Neural progenitor cell (in vitro differentiated cells): ENCODE results near the gene PROM2. TPM values are rescaled to one million over a fixed set of nuclear protein-coding genes. Genes with fewer than 3 reads are reported as not detected.

Experiments used
- DNase-seq: peaks from one replicate; pipeline ENCODE4 v3.0.0-alpha.2; 2016; ENCODE audit warnings: low spot score
- H2AFZ ChIP-seq: fragments of 200-600 bp; sonication (generic); replicated peaks from 2 replicates; pipeline ENCODE4 v1.6.1; 2016; ENCODE audit warnings: antibody characterized with exemption
- H3F3A ChIP-seq: fragments of 200-600 bp; sonication (generic); 2 replicates; pipeline ENCODE4 v1.6.1; 2016; ENCODE audit warnings: antibody characterized with exemption, low read depth
- H3K27ac ChIP-seq: fragments of 200-600 bp; sonication (generic); 2 replicates; pipeline ENCODE4 v1.5.1; 2016; ENCODE audit warnings: mild to moderate bottlenecking
- H3K27me3 ChIP-seq: fragments of 200-600 bp; sonication (generic); 2 replicates; pipeline ENCODE4 v1.6.1; 2016; ENCODE audit warnings: mild to moderate bottlenecking, moderate library complexity
- H3K36me3 ChIP-seq: fragments of 200-600 bp; sonication (generic); 2 replicates; pipeline ENCODE4 v1.5.1; 2016
- H3K4me1 ChIP-seq: fragments of 200-600 bp; sonication (generic); 2 replicates; pipeline ENCODE4 v1.6.1; 2016; ENCODE audit warnings: mixed run types
- H3K4me2 ChIP-seq: fragments of 200-600 bp; sonication (generic); 2 replicates; pipeline ENCODE4 v1.6.1; 2016
- H3K4me3 ChIP-seq: fragments of 200-600 bp; sonication (generic); 2 replicates; pipeline ENCODE4 v1.5.1; 2016
- H3K79me2 ChIP-seq: fragments of 200-600 bp; sonication (generic); 2 replicates; pipeline ENCODE4 v1.6.1; 2016; ENCODE audit warnings: low read depth
- H3K9ac ChIP-seq: fragments of 200-600 bp; sonication (generic); 2 replicates; pipeline ENCODE4 v1.6.1; 2016
- H3K9me3 ChIP-seq: fragments of 200-600 bp; sonication (generic); 2 replicates; pipeline ENCODE4 v1.5.1; 2016; ENCODE audit warnings: low read depth
- H4K20me1 ChIP-seq: fragments of 200-600 bp; sonication (generic); 2 replicates; pipeline ENCODE4 v1.6.1; 2016; ENCODE audit warnings: low read depth
- H3K27ac Mint-ChIP-seq: 3 replicates; pipeline ENCODE4 v1.8.0; 2021; ENCODE audit warnings: mixed read lengths
- H3K27me3 Mint-ChIP-seq: 2 replicates; pipeline ENCODE4 v1.8.0; 2022; ENCODE audit warnings: low read depth, mild to moderate bottlenecking, inconsistent platforms, moderate library complexity, mixed read lengths; ENCODE audit not compliant: insufficient read depth
- H3K36me3 Mint-ChIP-seq: 3 replicates; pipeline ENCODE4 v1.8.0; 2021; ENCODE audit warnings: mixed read lengths
- H3K4me1 Mint-ChIP-seq: 3 replicates; pipeline ENCODE4 v1.8.0; 2021; ENCODE audit warnings: mixed read lengths
- H3K4me3 Mint-ChIP-seq: 3 replicates; pipeline ENCODE4 v1.8.0; 2021; ENCODE audit warnings: mild to moderate bottlenecking, moderate library complexity, mixed read lengths
- H3K9me3 Mint-ChIP-seq: 3 replicates; pipeline ENCODE4 v1.8.0; 2020; ENCODE audit warnings: mixed read lengths
- CTCF ChIP-seq: fragments of 200-600 bp; sonication (generic); IDR thresholded peaks from 2 replicates; pipeline ENCODE4 v1.5.1; 2017; ENCODE audit warnings: antibody characterized with exemption, mild to moderate bottlenecking
- EZH2 ChIP-seq: fragments of 200-600 bp; sonication (generic); IDR thresholded peaks from 2 replicates; pipeline ENCODE4 v1.6.1; 2017; ENCODE audit warnings: antibody characterized with exemption, mild to moderate bottlenecking, moderate library complexity
- EZH2phosphoT487 ChIP-seq: fragments of 200-600 bp; sonication (generic); IDR thresholded peaks from 2 replicates; pipeline ENCODE4 v1.6.1; 2017; ENCODE audit warnings: antibody characterized with exemption
- total RNA-seq: library from RNA; depleted of rRNA; stranded (reverse); fragments of >200 nt; gene quantifications from 2 replicates; pipeline ENCODE4 v1.2.3, GENCODE V29; 2015; ENCODE audit warnings: low replicate concordance

Gene PROM2
- total RNA-seq, 1 donor from 2014 or later, result 0.95 TPM

- H3K27me3 ChIP-seq, result no peaks in the 10 kb centered on the region
- H3K4me1 Mint-ChIP-seq, result no peaks in the 10 kb centered on the region
- TF ChIP-seq CTCF (no peak), EZH2 (no peak), EZH2phosphoT487 (no peak)
- no peak overlapping the region for H3K9ac ChIP-seq
- no peak overlapping the region for H3K27ac ChIP-seq
- no peaks in the 10 kb centered on the region for H3K79me2 ChIP-seq
- no peaks in the 10 kb centered on the region for H3K36me3 ChIP-seq
- no peaks in the 10 kb centered on the region for H3K4me1 ChIP-seq
- H3K27me3 Mint-ChIP-seq, result peaks cover 5% of the 10 kb centered on the region
- DNase-seq, result no peak
- H3K9me3 Mint-ChIP-seq, result peaks cover 63% of the 10 kb centered on the region
- no peaks in the 10 kb centered on the region for H3F3A ChIP-seq
- no peak overlapping the region for H3K4me3 Mint-ChIP-seq
- no peak overlapping the region for H3K4me2 ChIP-seq
- H3K9me3 ChIP-seq, result peaks cover 4% of the 10 kb centered on the region
- H3K4me3 ChIP-seq, result no peak overlapping the region
- H3K36me3 Mint-ChIP-seq, result peaks cover 8% of the 10 kb centered on the region
- no peak overlapping the region for H2AFZ ChIP-seq
- no peaks in the 10 kb centered on the region for H4K20me1 ChIP-seq
- H3K27ac Mint-ChIP-seq, result no peak overlapping the region
These were observed 42.0 kb upstream of the PROM2 start for GRCh38 chr2:95232232-95232631.

GRCh38 chr2:95234286-95234785, 39.9 kb upstream of the PROM2 start:
- peaks cover 58% of the 10 kb centered on the region for H3K9me3 Mint-ChIP-seq
- peaks cover 6% of the 10 kb centered on the region for H3K36me3 Mint-ChIP-seq
- H3K27me3 Mint-ChIP-seq, result peaks cover 5% of the 10 kb centered on the region

GRCh38 chr2:95234816-95235215, 39.4 kb upstream of the PROM2 start:
- peaks cover 58% of the 10 kb centered on the region for H3K9me3 Mint-ChIP-seq
- no peaks in the 10 kb centered on the region for H3K27me3 ChIP-seq
- no peak for DNase-seq
- no peak overlapping the region for H3K4me3 ChIP-seq
- peaks cover 4% of the 10 kb centered on the region for H3K9me3 ChIP-seq
- no peaks in the 10 kb centered on the region for H4K20me1 ChIP-seq
- H3K27ac Mint-ChIP-seq, result no peak overlapping the region
- no peak overlapping the region for H2AFZ ChIP-seq
- no peaks in the 10 kb centered on the region for H3K36me3 ChIP-seq
- H3K27me3 Mint-ChIP-seq, result peaks cover 5% of the 10 kb centered on the region
- H3F3A ChIP-seq, result no peaks in the 10 kb centered on the region
- H3K27ac ChIP-seq, result no peak overlapping the region
- TF ChIP-seq CTCF, result no peak
- TF ChIP-seq EZH2phosphoT487, result no peak
- TF ChIP-seq EZH2, result no peak
- H3K4me3 Mint-ChIP-seq, result no peak overlapping the region
- H3K79me2 ChIP-seq, result no peaks in the 10 kb centered on the region
- no peak overlapping the region for H3K4me2 ChIP-seq
- no peaks in the 10 kb centered on the region for H3K4me1 Mint-ChIP-seq
- H3K36me3 Mint-ChIP-seq, result peaks cover 6% of the 10 kb centered on the region
- H3K9ac ChIP-seq, result no peak overlapping the region
- no peaks in the 10 kb centered on the region for H3K4me1 ChIP-seq

More at GRCh38 chr2:95234286-95234785, 39.9 kb upstream of the PROM2 start:
- no peaks in the 10 kb centered on the region for H3K27me3 ChIP-seq
- H3K4me2 ChIP-seq, result no peak overlapping the region
- no peaks in the 10 kb centered on the region for H4K20me1 ChIP-seq
- H3K4me3 Mint-ChIP-seq, result no peak overlapping the region
- H3K4me1 Mint-ChIP-seq, result no peaks in the 10 kb centered on the region
- TF ChIP-seq CTCF (no peak), EZH2phosphoT487 (no peak), EZH2 (no peak)
- no peaks in the 10 kb centered on the region for H3K36me3 ChIP-seq
- peaks cover 4% of the 10 kb centered on the region for H3K9me3 ChIP-seq
- H3K27ac ChIP-seq, result no peak overlapping the region
- H3F3A ChIP-seq, result no peaks in the 10 kb centered on the region
- H3K79me2 ChIP-seq, result no peaks in the 10 kb centered on the region
- H3K27ac Mint-ChIP-seq, result no peak overlapping the region
- H2AFZ ChIP-seq, result no peak overlapping the region
- H3K4me1 ChIP-seq, result no peaks in the 10 kb centered on the region
- H3K9ac ChIP-seq, result no peak overlapping the region
- DNase-seq, result no peak
- H3K4me3 ChIP-seq, result no peak overlapping the region
